Panc1 (cell line): ENCODE measurements around the gene SCARF2.

Experiments used
- CTCF ChIP-seq: fragments of 450-650 bp; IDR thresholded peaks from 2 replicates; pipeline ENCODE4 v1.5.1; 2017; ENCODE audit warnings: mild to moderate bottlenecking
- POLR2AphosphoS5 ChIP-seq: IDR thresholded peaks from 2 replicates; pipeline ENCODE4 v1.6.1; 2012; ENCODE audit warnings: mild to moderate bottlenecking, low read depth, low read length, moderate library complexity
- REST ChIP-seq, 2 experiments: IDR thresholded peaks; 2 replicates each; pipeline ENCODE4 v1.6.1; 2011 to 2012; ENCODE audit warnings: low read depth in 2 of 2, control low read depth in 1 of 2, low read length in 1 of 2, mild to moderate bottlenecking in 1 of 2, moderate library complexity in 1 of 2; ENCODE audit not compliant: insufficient read depth in 1 of 2
- SIN3A ChIP-seq: IDR thresholded peaks from 2 replicates; pipeline ENCODE4 v1.6.1; 2012; ENCODE audit warnings: low read depth, mild to moderate bottlenecking, low read length, moderate library complexity, borderline replicate concordance; ENCODE audit not compliant: insufficient read depth

GRCh38 chr22:20412474-20413216, 25.0 kb downstream of the SCARF2 start:
- TF ChIP-seq REST (IDR thresholded peaks at IDR 0.05; ENCODE audit: insufficient read depth in 1 of 2, low read depth in 2 of 2, low read length in 1 of 2) (no peak), POLR2AphosphoS5 (no peak), CTCF (no peak), SIN3A (no peak)
